ENCODE measurements around the gene ACAP2. TPM values are rescaled to one million over a fixed set of nuclear protein-coding genes. Genes with fewer than 3 reads are reported as not detected.

ACAP2 gene
- polyA plus RNA-seq, 2 of the 4 experiments (the other 2 are of a cell fraction), result 7.8 to 26.0 TPM

GRCh38 chr3:195448205-195448875, 5.5 kb upstream of the ACAP2 start:
- TF ChIP-seq PHF8 (IDR thresholded peaks at IDR 0.05; ENCODE audit: borderline replicate concordance, low read depth), result no peak
- ATAC-seq, result no peak
- WGBS (ENCODE audit: missing lambda C conversion rate), result 82% methylated on average over 12 of the region's 12 CpGs
- FAIRE-seq, result no peak
- Histone ChIP-seq H3K9me3 (no peaks in the 10 kb centered on the region), H3K4me3 (no peak overlapping the region), H3K4me2 (no peak overlapping the region), H3K27ac (no peak overlapping the region), H3K4me1 (peaks cover 6% of the 10 kb centered on the region; the same call in 2 of the 3 replicates)
- DNase-seq (ENCODE audit: low read depth in 1 of 2, low spot score in 1 of 2), result no peak
- POLR2A ChIA-PET, result no interaction called here
- CTCF ChIA-PET, result no interaction called here

GRCh38 chr3:195447201-195447600, 4.4 kb upstream of the ACAP2 start:
- DNase-seq (ENCODE audit: low read depth in 1 of 2, low spot score in 1 of 2), result no peak
- ChIA-PET CTCF (interaction anchor here (0.7 kb wide), 1 partner anchor 1123 kb away, joined by 4 read pairs; no protein-coding TSS in a partner anchor), POLR2A (no interaction called here)
- H3K4me2 ChIP-seq, result no peak overlapping the region
- FAIRE-seq, result no peak
- ATAC-seq, result no peak
- TF ChIP-seq RAD21 (conservative IDR thresholded peaks at IDR 0.05 in 1 of 2, IDR thresholded peaks at IDR 0.05 in 1 of 2), result no peak
- TF ChIP-seq ZFP36 (IDR thresholded peaks at IDR 0.05; ENCODE audit: borderline replicate concordance, partially characterized antibody), result no peak
- TF ChIP-seq RFX5 (IDR thresholded peaks at IDR 0.05), result no peak
- no peak for TF ChIP-seq BHLHE40 (IDR thresholded peaks at IDR 0.05; ENCODE audit: low read depth, low read length)
- no peak for TF ChIP-seq CHD2 (IDR thresholded peaks at IDR 0.05; ENCODE audit: low read length, partially characterized antibody)
- TF ChIP-seq MAFK (IDR thresholded peaks at IDR 0.05; ENCODE audit: partially characterized antibody), result no peak
- no peak for TF ChIP-seq HEYL (CRISPR knock-in tag; IDR thresholded peaks at IDR 0.05)
- no peak overlapping the region for H3K27ac ChIP-seq
- H3K4me1 ChIP-seq, result peaks cover 6% of the 10 kb centered on the region; the same call in 2 of the 3 replicates
- 88% methylated on average over 6 of the region's 6 CpGs for WGBS (ENCODE audit: missing lambda C conversion rate)
- H3K4me3 ChIP-seq, result no peak overlapping the region
- H3K9me3 ChIP-seq, result no peaks in the 10 kb centered on the region

GRCh38 chr3:195446359-195446758, 3.5 kb upstream of the ACAP2 start:
- H3K27ac ChIP-seq, result no peak overlapping the region
- DNase-seq (ENCODE audit: low read depth in 1 of 2, low spot score in 1 of 2), result no peak
- ATAC-seq, result no peak
- peaks cover 7% of the 10 kb centered on the region for H3K4me1 ChIP-seq
- H3K9me3 ChIP-seq, result no peaks in the 10 kb centered on the region
- TF ChIP-seq EHMT2 (IDR thresholded peaks at IDR 0.05; ENCODE audit: low read depth), result no peak
- TF ChIP-seq HOXB5 (CRISPR knock-in tag; IDR thresholded peaks at IDR 0.05), result no peak
- 75% methylated on average over 3 of the region's 3 CpGs for WGBS (ENCODE audit: missing lambda C conversion rate)
- no peak overlapping the region for H3K4me3 ChIP-seq
- ChIA-PET CTCF (interaction anchor here (0.7 kb wide), 1 partner anchor 1124 kb away, joined by 4 read pairs; no protein-coding TSS in a partner anchor), POLR2A (no interaction called here)
- FAIRE-seq, result no peak
- H3K4me2 ChIP-seq, result no peak overlapping the region

GRCh38 chr3:195445885-195446284, 3.1 kb upstream of the ACAP2 start:
- CTCF ChIA-PET, result no interaction called here
- Histone ChIP-seq H3K4me2 (no peak overlapping the region), H3K4me1 (peaks cover 12% of the 10 kb centered on the region), H3K4me3 (no peak overlapping the region), H3K27ac (no peak overlapping the region), H3K9me3 (no peaks in the 10 kb centered on the region)
- 84% methylated on average over 2 of the region's 2 CpGs for WGBS (ENCODE audit: missing lambda C conversion rate)
- POLR2A ChIA-PET, result no interaction called here
- ATAC-seq (no peak), DNase-seq (ENCODE audit: low read depth in 1 of 2, low spot score in 1 of 2) (no peak), FAIRE-seq (no peak)
- TF ChIP-seq CBX2 (IDR thresholded peaks at IDR 0.05; ENCODE audit: borderline replicate concordance, low read depth) (no peak), CBX8 (IDR thresholded peaks at IDR 0.05) (no peak), PBX3 (IDR thresholded peaks at IDR 0.05) (no peak), BHLHE40 (IDR thresholded peaks at IDR 0.05; ENCODE audit: low read depth, low read length) (no peak), RCOR1 (IDR thresholded peaks at IDR 0.05; ENCODE audit: low read depth, low read length) (no peak), ESRRA (IDR thresholded peaks at IDR 0.05; ENCODE audit: borderline replicate concordance, low read length) (no peak), GATA3 (IDR thresholded peaks at IDR 0.05; ENCODE audit: borderline replicate concordance) (no peak), MYC (IDR thresholded peaks at IDR 0.05; ENCODE audit: borderline replicate concordance, low read length) (no peak), NPAS2 (CRISPR knock-in tag; IDR thresholded peaks at IDR 0.05; ENCODE audit: borderline replicate concordance) (no peak), CEBPB (IDR thresholded peaks at IDR 0.05) (no peak), REST (IDR thresholded peaks at IDR 0.05) (no peak), KDM5A (IDR thresholded peaks at IDR 0.05) (no peak), PHF8 (IDR thresholded peaks at IDR 0.05; ENCODE audit: borderline replicate concordance, low read depth) (no peak), BCL3 (IDR thresholded peaks at IDR 0.05) (no peak), ATOH8 (CRISPR knock-in tag; IDR thresholded peaks at IDR 0.05; ENCODE audit: low read depth) (no peak)

Measured in A549 (cell line).